ENCODE data around the gene EPB41L5. TPM values are rescaled to one million over a fixed set of nuclear protein-coding genes. Genes with fewer than 3 reads are reported as not detected.

Gene EPB41L5
- total RNA-seq, 1 donor from 2014 or later: 14.9 TPM

GRCh38 chr2:120075545-120075944, 62.7 kb downstream of the EPB41L5 start:
- no peak for TF ChIP-seq CTCF (IDR thresholded peaks at IDR 0.05)
- Mint-ChIP-seq H3K27me3 (ENCODE audit: unreplicated experiment) (no peaks in the 10 kb centered on the region), H3K27ac (ENCODE audit: unreplicated experiment) (no peak overlapping the region), H3K4me3 (ENCODE audit: unreplicated experiment) (no peak overlapping the region), H3K9me3 (ENCODE audit: unreplicated experiment) (no peaks in the 10 kb centered on the region), H3K4me1 (ENCODE audit: unreplicated experiment) (peaks cover 2% of the 10 kb centered on the region), H3K36me3 (ENCODE audit: unreplicated experiment) (peaks cover 8% of the 10 kb centered on the region)
- DNase-seq (ENCODE audit: extremely low spot score, unreplicated experiment): no peak

- H3K27ac Mint-ChIP-seq (ENCODE audit: unreplicated experiment): no peak overlapping the region
- peaks cover 14% of the 10 kb centered on the region for H3K36me3 Mint-ChIP-seq (ENCODE audit: unreplicated experiment)
- TF ChIP-seq CTCF (IDR thresholded peaks at IDR 0.05): no peak
- no peak for DNase-seq (ENCODE audit: extremely low spot score, unreplicated experiment)
- H3K9me3 Mint-ChIP-seq (ENCODE audit: unreplicated experiment): no peaks in the 10 kb centered on the region
- peaks cover 2% of the 10 kb centered on the region for H3K4me1 Mint-ChIP-seq (ENCODE audit: unreplicated experiment)
- H3K4me3 Mint-ChIP-seq (ENCODE audit: unreplicated experiment): no peak overlapping the region
- no peaks in the 10 kb centered on the region for H3K27me3 Mint-ChIP-seq (ENCODE audit: unreplicated experiment)
Observed at GRCh38 chr2:120077896-120078295, 65.0 kb downstream of the EPB41L5 start.

GRCh38 chr2:120079647-120080046, 66.8 kb downstream of the EPB41L5 start:
- no peak for DNase-seq (ENCODE audit: extremely low spot score, unreplicated experiment)
- Mint-ChIP-seq H3K9me3 (ENCODE audit: unreplicated experiment) (peaks cover 4% of the 10 kb centered on the region), H3K27me3 (ENCODE audit: unreplicated experiment) (no peaks in the 10 kb centered on the region), H3K36me3 (ENCODE audit: unreplicated experiment) (peaks cover 20% of the 10 kb centered on the region), H3K4me1 (ENCODE audit: unreplicated experiment) (peaks cover 2% of the 10 kb centered on the region), H3K4me3 (ENCODE audit: unreplicated experiment) (no peak overlapping the region), H3K27ac (ENCODE audit: unreplicated experiment) (no peak overlapping the region)
- TF ChIP-seq CTCF (IDR thresholded peaks at IDR 0.05): no peak

GRCh38 chr2:120091436-120091835, 78.6 kb downstream of the EPB41L5 start:
- no peak for DNase-seq (ENCODE audit: extremely low spot score, unreplicated experiment)
- peaks cover 26% of the 10 kb centered on the region for H3K36me3 Mint-ChIP-seq (ENCODE audit: unreplicated experiment)
- no peak for TF ChIP-seq CTCF (IDR thresholded peaks at IDR 0.05)
- no peaks in the 10 kb centered on the region for H3K4me1 Mint-ChIP-seq (ENCODE audit: unreplicated experiment)
- no peak overlapping the region for H3K4me3 Mint-ChIP-seq (ENCODE audit: unreplicated experiment)
- H3K27ac Mint-ChIP-seq (ENCODE audit: unreplicated experiment): no peak overlapping the region
- no peaks in the 10 kb centered on the region for H3K27me3 Mint-ChIP-seq (ENCODE audit: unreplicated experiment)
- no peaks in the 10 kb centered on the region for H3K9me3 Mint-ChIP-seq (ENCODE audit: unreplicated experiment)

- Mint-ChIP-seq H3K36me3 (ENCODE audit: unreplicated experiment) (peaks cover 16% of the 10 kb centered on the region), H3K4me1 (ENCODE audit: unreplicated experiment) (no peaks in the 10 kb centered on the region), H3K4me3 (ENCODE audit: unreplicated experiment) (no peak overlapping the region), H3K27ac (ENCODE audit: unreplicated experiment) (no peak overlapping the region), H3K27me3 (ENCODE audit: unreplicated experiment) (no peaks in the 10 kb centered on the region), H3K9me3 (ENCODE audit: unreplicated experiment) (no peaks in the 10 kb centered on the region)
- no peak for TF ChIP-seq CTCF (IDR thresholded peaks at IDR 0.05)
- DNase-seq (ENCODE audit: extremely low spot score, unreplicated experiment): no peak
Observed at GRCh38 chr2:120094795-120095194, 81.9 kb downstream of the EPB41L5 start.
